ENCODE data around the gene MSRB3.

MSRB3 gene

DNA sequence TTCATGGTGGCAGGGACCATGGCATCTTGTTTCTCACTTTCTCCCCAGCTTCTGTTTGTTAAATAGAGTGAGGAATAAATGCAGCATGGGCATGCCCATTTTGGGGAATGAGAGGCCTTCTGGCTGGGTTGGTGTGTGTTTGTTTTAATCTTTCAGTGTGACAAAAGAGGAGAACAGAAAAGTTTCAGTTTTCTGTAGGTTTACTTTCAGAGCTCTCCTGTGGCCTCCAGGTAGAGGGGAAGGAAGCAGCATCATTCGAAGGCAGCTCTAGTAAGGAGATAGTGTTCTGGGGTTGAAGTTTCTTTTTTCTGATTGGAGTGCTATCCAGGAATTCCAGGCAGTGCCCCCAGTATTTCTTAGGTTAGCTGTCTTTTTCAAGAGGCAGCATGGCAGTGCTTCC lies 15.3 kb downstream of the MSRB3 start:
- Histone ChIP-seq H4K20me1 (ENCODE audit: low read depth, low read length) (no peaks in the 10 kb centered on the region), H3K4me3 (ENCODE audit: insufficient read depth, low read length, poor library complexity, severe bottlenecking) (no peak overlapping the region), H3K9me2 (replicated peaks; ENCODE audit: insufficient read depth, low read length) (no peaks in the 10 kb centered on the region), H3K79me2 (ENCODE audit: insufficient read depth, low read length) (no peaks in the 10 kb centered on the region), H2AFZ (ENCODE audit: low read depth, low read length, severe bottlenecking) (no peak overlapping the region), H3K9ac (ENCODE audit: low read length) (no peak overlapping the region), H3K27me3 (ENCODE audit: low read length) (no peaks in the 10 kb centered on the region), H3K4me2 (ENCODE audit: low read depth, low read length, poor library complexity, severe bottlenecking) (no peak overlapping the region), H3K27ac (ENCODE audit: low read depth, low read length) (no peak overlapping the region), H3K36me3 (ENCODE audit: low read length) (no peaks in the 10 kb centered on the region), H3K9me3 (ENCODE audit: insufficient read depth, low read length) (no peaks in the 10 kb centered on the region), H3F3A (ENCODE audit: insufficient read depth) (no peaks in the 10 kb centered on the region)
- no peak for TF ChIP-seq EZH2phosphoT487 (conservative IDR thresholded peaks at IDR 0.05; ENCODE audit: low read length)
- TF ChIP-seq, protein P1, sequence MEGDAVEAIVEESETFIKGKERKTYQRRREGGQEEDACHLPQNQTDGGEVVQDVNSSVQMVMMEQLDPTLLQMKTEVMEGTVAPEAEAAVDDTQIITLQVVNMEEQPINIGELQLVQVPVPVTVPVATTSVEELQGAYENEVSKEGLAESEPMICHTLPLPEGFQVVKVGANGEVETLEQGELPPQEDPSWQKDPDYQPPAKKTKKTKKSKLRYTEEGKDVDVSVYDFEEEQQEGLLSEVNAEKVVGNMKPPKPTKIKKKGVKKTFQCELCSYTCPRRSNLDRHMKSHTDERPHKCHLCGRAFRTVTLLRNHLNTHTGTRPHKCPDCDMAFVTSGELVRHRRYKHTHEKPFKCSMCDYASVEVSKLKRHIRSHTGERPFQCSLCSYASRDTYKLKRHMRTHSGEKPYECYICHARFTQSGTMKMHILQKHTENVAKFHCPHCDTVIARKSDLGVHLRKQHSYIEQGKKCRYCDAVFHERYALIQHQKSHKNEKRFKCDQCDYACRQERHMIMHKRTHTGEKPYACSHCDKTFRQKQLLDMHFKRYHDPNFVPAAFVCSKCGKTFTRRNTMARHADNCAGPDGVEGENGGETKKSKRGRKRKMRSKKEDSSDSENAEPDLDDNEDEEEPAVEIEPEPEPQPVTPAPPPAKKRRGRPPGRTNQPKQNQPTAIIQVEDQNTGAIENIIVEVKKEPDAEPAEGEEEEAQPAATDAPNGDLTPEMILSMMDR (IDR thresholded peaks at IDR 0.05; ENCODE audit: insufficient read depth, low read length, poor library complexity, severe bottlenecking), result no peak

DNA sequence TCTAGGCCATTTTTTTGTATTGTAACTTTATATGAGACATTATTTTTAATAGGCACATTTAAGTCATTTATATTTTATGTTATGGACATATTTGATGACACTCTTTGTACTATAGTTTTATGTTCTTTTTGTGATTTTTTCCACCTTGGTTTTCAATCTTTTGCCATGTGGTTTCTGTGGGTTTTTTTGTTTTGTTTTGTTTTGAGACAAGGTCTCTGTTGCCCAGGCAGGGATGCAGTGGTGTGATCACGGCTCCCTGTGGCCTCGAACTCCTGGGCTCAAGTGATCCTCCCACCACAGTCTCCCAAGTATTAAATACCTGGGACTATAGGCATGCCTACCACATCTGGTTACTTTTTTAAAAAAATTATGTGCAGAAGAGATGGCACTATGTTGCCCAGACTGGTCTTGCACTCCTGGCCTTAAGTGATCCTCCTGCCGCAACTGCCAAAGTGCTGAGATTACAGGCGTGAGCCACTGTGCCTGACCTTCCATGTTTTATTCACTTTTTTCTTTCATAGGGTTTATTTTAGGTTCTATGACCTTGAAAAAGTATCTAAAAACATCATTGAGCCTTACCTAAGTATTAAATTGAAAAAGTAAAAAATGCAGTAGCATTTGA lies 16.3 kb downstream of the MSRB3 start:
- Histone ChIP-seq H3K36me3 (ENCODE audit: low read length) (no peaks in the 10 kb centered on the region), H3K4me3 (ENCODE audit: insufficient read depth, low read length, poor library complexity, severe bottlenecking) (no peak overlapping the region), H2AFZ (ENCODE audit: low read depth, low read length, severe bottlenecking) (no peak overlapping the region), H3K9me3 (ENCODE audit: insufficient read depth, low read length) (no peaks in the 10 kb centered on the region), H3K79me2 (ENCODE audit: insufficient read depth, low read length) (no peaks in the 10 kb centered on the region), H3F3A (ENCODE audit: insufficient read depth) (no peaks in the 10 kb centered on the region), H3K9ac (ENCODE audit: low read length) (no peak overlapping the region), H3K27ac (ENCODE audit: low read depth, low read length) (no peak overlapping the region), H3K9me2 (replicated peaks; ENCODE audit: insufficient read depth, low read length) (no peaks in the 10 kb centered on the region), H3K4me2 (ENCODE audit: low read depth, low read length, poor library complexity, severe bottlenecking) (no peak overlapping the region), H3K27me3 (ENCODE audit: low read length) (no peaks in the 10 kb centered on the region), H4K20me1 (ENCODE audit: low read depth, low read length) (no peaks in the 10 kb centered on the region)
- TF ChIP-seq EZH2phosphoT487 (conservative IDR thresholded peaks at IDR 0.05; ENCODE audit: low read length), result no peak
- TF ChIP-seq, protein P1 (IDR thresholded peaks at IDR 0.05; ENCODE audit: insufficient read depth, low read length, poor library complexity, severe bottlenecking), result no peak

DNA sequence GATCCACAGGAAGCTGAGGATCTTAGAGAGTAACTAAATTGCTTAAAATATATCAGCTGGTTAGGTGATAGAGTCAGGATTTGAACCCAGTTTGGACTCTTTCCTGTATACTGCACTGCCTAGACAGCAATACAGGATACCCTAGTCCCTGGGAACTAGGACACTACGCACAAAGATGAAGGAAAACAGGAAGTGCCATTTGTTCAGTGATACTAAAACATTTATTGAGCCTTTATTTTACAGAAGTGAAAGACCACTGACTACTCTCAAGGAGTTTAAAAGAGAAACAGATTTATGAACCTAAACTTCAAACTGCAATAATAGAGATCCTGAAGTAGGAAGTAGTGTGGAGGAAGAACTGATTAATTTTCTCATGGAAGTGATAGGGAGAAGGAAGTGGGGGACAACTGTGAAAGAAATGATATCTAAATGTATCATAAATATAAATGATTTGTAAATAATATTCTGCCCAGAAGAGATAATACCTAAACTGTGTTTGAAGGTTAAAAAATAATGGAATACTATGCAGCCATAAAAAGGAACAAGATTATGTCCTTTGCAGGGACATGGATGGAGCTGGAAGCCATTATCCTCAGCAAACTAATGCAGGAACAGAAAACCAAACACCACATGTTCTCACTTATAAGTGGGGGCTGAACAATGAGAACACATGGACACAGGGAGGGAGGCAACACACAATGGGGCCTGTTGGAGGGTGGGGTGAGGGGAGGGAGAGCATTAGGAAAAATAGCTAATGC lies 18.2 kb downstream of the MSRB3 start:
- H3K4me2 ChIP-seq (ENCODE audit: low read depth, low read length, poor library complexity, severe bottlenecking), result no peak overlapping the region

More for the DNA sequence above, 18.2 kb downstream of the MSRB3 start:
- Histone ChIP-seq H3K4me3 (ENCODE audit: insufficient read depth, low read length, poor library complexity, severe bottlenecking) (no peak overlapping the region), H4K20me1 (ENCODE audit: low read depth, low read length) (no peaks in the 10 kb centered on the region), H3K79me2 (ENCODE audit: insufficient read depth, low read length) (no peaks in the 10 kb centered on the region), H2AFZ (ENCODE audit: low read depth, low read length, severe bottlenecking) (no peak overlapping the region), H3K36me3 (ENCODE audit: low read length) (no peaks in the 10 kb centered on the region), H3K9ac (ENCODE audit: low read length) (no peak overlapping the region), H3K27ac (ENCODE audit: low read depth, low read length) (no peak overlapping the region), H3K9me3 (ENCODE audit: insufficient read depth, low read length) (no peaks in the 10 kb centered on the region), H3K27me3 (ENCODE audit: low read length) (no peaks in the 10 kb centered on the region), H3F3A (ENCODE audit: insufficient read depth) (no peaks in the 10 kb centered on the region), H3K9me2 (replicated peaks; ENCODE audit: insufficient read depth, low read length) (no peaks in the 10 kb centered on the region)
- TF ChIP-seq, protein P1 (IDR thresholded peaks at IDR 0.05; ENCODE audit: insufficient read depth, low read length, poor library complexity, severe bottlenecking), result no peak
- TF ChIP-seq EZH2phosphoT487 (conservative IDR thresholded peaks at IDR 0.05; ENCODE audit: low read length), result no peak
